GM12878 (cell line): ENCODE measurements around the gene SLC25A46. TPM values are rescaled to one million over a fixed set of nuclear protein-coding genes. Genes with fewer than 3 reads are reported as not detected.

ENCODE experiments used
- ATAC-seq: fragments of 200-7000 bp; cut with Tn5 transposase; 3 replicates; pipeline ENCODE4 v1.9.1; 2020; ENCODE audit warnings: mild to moderate bottlenecking, moderate library complexity
- BruUV-seq: library from RNA; stranded (reverse); fragments of 400-500 nt; replicated peaks from 2 replicates; lab custom pipeline; 2021; lab: Mats Ljungman, UMichigan
- CTCF ChIA-PET: fragments of 300-600 bp; sonication (Branson Sonifier 250); formaldehyde crosslinking; extraction: SDS; loops from one replicate; lab custom pipeline; 2021; ENCODE audit warnings: inconsistent platforms; lab: Yijun Ruan, JAX
- POLR2A ChIA-PET: fragments of 350-600 bp; formaldehyde crosslinking; extraction: SDS; loops from one replicate; lab custom pipeline; 2021; ENCODE audit warnings: inconsistent platforms; lab: Charles Lee
- RAD21 ChIA-PET: fragments of 300-600 bp; sonication (Branson Sonifier 250); formaldehyde crosslinking; loops from one replicate; lab custom pipeline; 2023; ENCODE audit warnings: antibody characterized with exemption; ENCODE audit not compliant: unreplicated experiment; lab: Charles Lee
- SMC1A ChIA-PET: fragments of 300-600 bp; sonication (Branson Sonifier 250); formaldehyde crosslinking; loops from one replicate; lab custom pipeline; 2023; ENCODE audit not compliant: unreplicated experiment, uncharacterized antibody; lab: Charles Lee
- DNase-seq: peaks from one replicate; pipeline ENCODE4 v3.0.0-alpha.2; 2011; ENCODE audit warnings: low read depth, low spot score
- FAIRE-seq: peaks from 3 replicates; lab custom pipeline; 2011; peaks lifted over from hg19 to GRCh38; lab: Jason Lieb, UNC
- H2AFZ ChIP-seq: 2 replicates; pipeline ENCODE4 v1.6.0; 2011; ENCODE audit warnings: low read depth, low read length, control low read depth; ENCODE audit not compliant: control insufficient read depth
- H3K27ac ChIP-seq: 2 replicates; pipeline ENCODE4 v1.5.1; 2011; ENCODE audit warnings: control low read depth; ENCODE audit not compliant: control insufficient read depth, insufficient read depth
- H3K27me3 ChIP-seq, 2 experiments: replicated peaks in 1 of 2; 2 replicates each; pipeline versions ENCODE4 v1.6.0 to v1.6.1; 2011; ENCODE audit warnings: low read length in 1 of 2; ENCODE audit not compliant: control insufficient read depth in 2 of 2, insufficient read depth in 2 of 2
- H3K36me3 ChIP-seq, 2 experiments: 2 replicates each; pipeline ENCODE4 v1.5.1; 2011; ENCODE audit warnings: low read length in 1 of 2; ENCODE audit not compliant: control insufficient read depth in 2 of 2, insufficient read depth in 2 of 2
- H3K4me1 ChIP-seq: 2 replicates; pipeline ENCODE4 v1.6.1; 2011; ENCODE audit warnings: mild to moderate bottlenecking, low read length, moderate library complexity, mixed read lengths; ENCODE audit not compliant: control insufficient read depth, insufficient read depth
- H3K4me2 ChIP-seq: 2 replicates; pipeline ENCODE4 v1.6.0; 2011; ENCODE audit warnings: control low read depth; ENCODE audit not compliant: control insufficient read depth, insufficient read depth
- H3K4me3 ChIP-seq: fragments of 200-600 bp; sonication (generic); 2 replicates; pipeline ENCODE4 v1.5.1; 2016
- H3K79me2 ChIP-seq: 2 replicates; pipeline ENCODE4 v1.6.0; 2011; ENCODE audit warnings: low read length; ENCODE audit not compliant: control insufficient read depth, insufficient read depth
- H3K9ac ChIP-seq: 2 replicates; pipeline ENCODE4 v1.8.0; 2011; ENCODE audit warnings: low read length, control low read depth, mixed read lengths; ENCODE audit not compliant: control insufficient read depth, insufficient read depth
- H3K9me3 ChIP-seq: replicated peaks from 3 replicates; pipeline ENCODE4 v1.5.1; 2011; ENCODE audit warnings: mild to moderate bottlenecking, low read length; ENCODE audit not compliant: control insufficient read depth, insufficient read depth
- H4K20me1 ChIP-seq: 2 replicates; pipeline ENCODE4 v1.6.0; 2011; ENCODE audit not compliant: control insufficient read depth, insufficient read depth
- CHD1 ChIP-seq: IDR thresholded peaks from 2 replicates; pipeline ENCODE4 v1.6.1; 2012; ENCODE audit warnings: low read depth, low read length, improper control_type of control experiment
- CTCF ChIP-seq, 3 experiments: IDR thresholded peaks in 2 of 3; conservative IDR thresholded peaks in 1 of 3; 2 replicates each; pipeline ENCODE4 v1.5.1; 2011; ENCODE audit warnings: low read depth in 3 of 3, low read length in 3 of 3, mild to moderate bottlenecking in 3 of 3, control low read depth in 2 of 3, moderate library complexity in 2 of 3, inconsistent platforms in 1 of 3, mixed read lengths in 1 of 3; ENCODE audit not compliant: control insufficient read depth in 2 of 3, insufficient read depth in 1 of 3; ENCODE audit errors: extremely low read depth in 1 of 3
- GATAD2B ChIP-seq: fragments of 450-650 bp; conservative IDR thresholded peaks from 2 replicates; pipeline ENCODE4 v1.6.1; 2017; ENCODE audit warnings: low read depth, mild to moderate bottlenecking, moderate library complexity
- KAT2A ChIP-seq: conservative IDR thresholded peaks from 2 replicates; pipeline ENCODE4 v1.6.1; 2011; ENCODE audit warnings: low read depth, low read length; ENCODE audit not compliant: control insufficient read depth
- MEF2A ChIP-seq: IDR thresholded peaks from 2 replicates; pipeline ENCODE4 v1.6.1; 2011; ENCODE audit warnings: low read depth, mild to moderate bottlenecking, low read length, moderate library complexity; ENCODE audit not compliant: insufficient read depth
- MTA3 ChIP-seq: IDR thresholded peaks from 2 replicates; pipeline ENCODE4 v1.6.1; 2012; ENCODE audit warnings: low read length, inconsistent platforms, borderline replicate concordance
- RELB ChIP-seq: fragments of 450-650 bp; IDR thresholded peaks from 2 replicates; pipeline ENCODE4 v1.6.1; 2017; ENCODE audit warnings: low read depth, mild to moderate bottlenecking, moderate library complexity
- SMC3 ChIP-seq: IDR thresholded peaks from 2 replicates; pipeline ENCODE4 v1.6.1; 2011; ENCODE audit warnings: low read length, improper control_type of control experiment, borderline replicate concordance
- SREBF2 ChIP-seq: IDR thresholded peaks from 2 replicates; pipeline ENCODE4 v1.6.1; 2012; ENCODE audit warnings: mild to moderate bottlenecking, low read length
- TCF7 ChIP-seq: IDR thresholded peaks from 2 replicates; pipeline ENCODE4 v1.6.1; 2014; ENCODE audit warnings: antibody characterized with exemption, borderline replicate concordance
- YBX1 ChIP-seq: fragments of 450-650 bp; IDR thresholded peaks from 2 replicates; pipeline ENCODE4 v1.6.1; 2016; ENCODE audit warnings: antibody characterized with exemption
- ZBTB4 ChIP-seq: fragments of 450-650 bp; formaldehyde crosslinking; IDR thresholded peaks from 2 replicates; pipeline ENCODE4 v1.4.0; 2022; ENCODE audit warnings: mild to moderate bottlenecking, moderate library complexity
- ZNF622 ChIP-seq: fragments of 450-650 bp; IDR thresholded peaks from 2 replicates; pipeline ENCODE4 v1.6.1; 2017; ENCODE audit warnings: mild to moderate bottlenecking, inconsistent platforms
- WGBS: methylation state at CpG from one replicate; pipeline ENCODE4 v1.1.6; 2016; ENCODE audit warnings: low lambda C conversion rate; ENCODE audit not compliant: insufficient replicate concordance, insufficient coverage; ENCODE audit errors: missing lambda C conversion rate; 5-methylcytosine and 5-hydroxymethylcytosine counted together
- in situ Hi-C: fragments of 300-500 bp; cut with MboI; formaldehyde crosslinking; loops from 9 replicates; pipeline ENCODE4 v1.14.3; 2018; ENCODE audit warnings: mixed read lengths
- intact Hi-C: fragments of 100-400 bp; cut with micrococcal nuclease; formaldehyde crosslinking; loops from one replicate; pipeline ENCODE4 v1.14.2; 2022; ENCODE audit not compliant: unreplicated experiment
- polyA plus RNA-seq, 11 experiments: library from polyadenylated mRNA; depleted of rRNA in 4 of 11; unstranded in 6 of 11; stranded (reverse) in 5 of 11; fragments of >200 nt; fragmentation: Nextera tagmentation in 4 of 11; fragmentation: Illumina TruSeq in 1 of 11; extraction: Ambion mirVana in 4 of 11; extraction: Trizol in 1 of 11; gene quantifications; 1 replicate in 1 of 11; 2 replicates in 10 of 11; pipeline versions ENCODE4 v1.2.1 to v1.2.3, GENCODE V29; 2011 to 2016; ENCODE audit warnings: inconsistent platforms in 2 of 11, missing spikeins in 2 of 11, low read depth in 1 of 11
- total RNA-seq, 4 experiments: library from RNA; depleted of rRNA in 3 of 4; stranded (reverse); fragments of >200 nt in 3 of 4; fragmentation: Illumina TruSeq in 1 of 4; extraction: Trizol in 1 of 4; gene quantifications; 2 replicates each; pipeline versions ENCODE4 v1.2.1 to v1.2.3, GENCODE V29; 2013 to 2021
- TF ChIP-seq, protein P1 (sequence below): fragments of 150-350 bp; IDR thresholded peaks from 2 replicates; pipeline ENCODE4 v1.6.1; 2016; ENCODE audit warnings: low read depth, low read length

SLC25A46 gene
- total and polyA plus RNA-seq, 10 of the 15 experiments (the other 5 are each of a cell fraction or from before 2014, with no cell fraction given), result 18.0 to 89.6 (median 68.2) TPM

DNA sequence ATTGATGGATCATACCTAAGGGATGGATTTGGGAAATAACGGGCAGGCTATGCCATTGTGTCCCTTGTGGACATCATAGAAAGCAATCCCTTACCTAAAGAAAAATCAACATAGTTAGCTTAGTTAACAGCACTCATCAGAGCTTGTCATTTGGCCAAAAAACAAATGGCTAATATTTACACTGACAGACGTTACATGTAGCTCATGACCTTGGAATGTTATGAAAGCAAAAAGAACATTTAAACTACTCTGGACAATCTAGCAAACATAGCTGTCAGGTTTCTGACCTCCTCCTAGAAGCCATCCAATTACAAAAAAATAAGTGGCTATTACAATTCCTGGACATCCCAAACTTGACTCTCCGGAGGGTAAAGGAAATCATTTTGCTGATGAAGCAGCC, 36.1 kb upstream of the SLC25A46 start:
- no TSS peak for BruUV-seq
- ChIA-PET RAD21 (no interaction called here), SMC1A (interaction anchor here (0.8 to 1.8 kb wide), 3 partner anchors 13 to 50 kb away, joined by 3 to 7 read pairs (median 5); no protein-coding TSS in a partner anchor), POLR2A (interaction anchor here (0.5 kb wide), 1 partner anchor 22 kb away, joined by 3 read pairs; no protein-coding TSS in a partner anchor), CTCF (interaction anchor here (0.6 to 2.5 kb wide), 2 partner anchors 13 to 77 kb away, joined by 3 to 5 read pairs; no protein-coding TSS in a partner anchor)
- H3K27me3 ChIP-seq, result no peaks in the 10 kb centered on the region
- no peak overlapping the region for H3K9ac ChIP-seq
- no peaks in the 10 kb centered on the region for H3K9me3 ChIP-seq
- H2AFZ ChIP-seq, result no peak overlapping the region
- FAIRE-seq (no peak), ATAC-seq (no peak), DNase-seq (no peak)
- H3K27ac ChIP-seq, result no peak overlapping the region
- H3K4me2 ChIP-seq, result no peak overlapping the region
- H3K4me3 ChIP-seq, result no peak overlapping the region
- H3K36me3 ChIP-seq, result no peaks in the 10 kb centered on the region
- in situ Hi-C loops, result no loop called here
- H3K79me2 ChIP-seq, result no peaks in the 10 kb centered on the region
- no peaks in the 10 kb centered on the region for H4K20me1 ChIP-seq
- 70% methylated on average over 3 of the region's 3 CpGs for WGBS
- intact Hi-C loops, result no loop called here
- no peaks in the 10 kb centered on the region for H3K4me1 ChIP-seq
- no peak for TF ChIP-seq SREBF2
- no peak for TF ChIP-seq SMC3
- no peak for TF ChIP-seq GATAD2B
- TF ChIP-seq MEF2A, result no peak
- TF ChIP-seq YBX1, result no peak
- no peak for TF ChIP-seq ZBTB4
- TF ChIP-seq MTA3, result no peak
- no peak for TF ChIP-seq RELB
- TF ChIP-seq CTCF (IDR thresholded peaks at IDR 0.05 in 2 of 3, conservative IDR thresholded peaks at IDR 0.05 in 1 of 3; ENCODE audit: control insufficient read depth in 2 of 3, extremely low read depth in 1 of 3, insufficient read depth in 1 of 3, low read depth in 3 of 3, low read length in 3 of 3), result no peak
- TF ChIP-seq CHD1, result no peak
- no peak for TF ChIP-seq ZNF622
- no peak for TF ChIP-seq KAT2A
- no peak for TF ChIP-seq TCF7
- TF ChIP-seq, protein P1, sequence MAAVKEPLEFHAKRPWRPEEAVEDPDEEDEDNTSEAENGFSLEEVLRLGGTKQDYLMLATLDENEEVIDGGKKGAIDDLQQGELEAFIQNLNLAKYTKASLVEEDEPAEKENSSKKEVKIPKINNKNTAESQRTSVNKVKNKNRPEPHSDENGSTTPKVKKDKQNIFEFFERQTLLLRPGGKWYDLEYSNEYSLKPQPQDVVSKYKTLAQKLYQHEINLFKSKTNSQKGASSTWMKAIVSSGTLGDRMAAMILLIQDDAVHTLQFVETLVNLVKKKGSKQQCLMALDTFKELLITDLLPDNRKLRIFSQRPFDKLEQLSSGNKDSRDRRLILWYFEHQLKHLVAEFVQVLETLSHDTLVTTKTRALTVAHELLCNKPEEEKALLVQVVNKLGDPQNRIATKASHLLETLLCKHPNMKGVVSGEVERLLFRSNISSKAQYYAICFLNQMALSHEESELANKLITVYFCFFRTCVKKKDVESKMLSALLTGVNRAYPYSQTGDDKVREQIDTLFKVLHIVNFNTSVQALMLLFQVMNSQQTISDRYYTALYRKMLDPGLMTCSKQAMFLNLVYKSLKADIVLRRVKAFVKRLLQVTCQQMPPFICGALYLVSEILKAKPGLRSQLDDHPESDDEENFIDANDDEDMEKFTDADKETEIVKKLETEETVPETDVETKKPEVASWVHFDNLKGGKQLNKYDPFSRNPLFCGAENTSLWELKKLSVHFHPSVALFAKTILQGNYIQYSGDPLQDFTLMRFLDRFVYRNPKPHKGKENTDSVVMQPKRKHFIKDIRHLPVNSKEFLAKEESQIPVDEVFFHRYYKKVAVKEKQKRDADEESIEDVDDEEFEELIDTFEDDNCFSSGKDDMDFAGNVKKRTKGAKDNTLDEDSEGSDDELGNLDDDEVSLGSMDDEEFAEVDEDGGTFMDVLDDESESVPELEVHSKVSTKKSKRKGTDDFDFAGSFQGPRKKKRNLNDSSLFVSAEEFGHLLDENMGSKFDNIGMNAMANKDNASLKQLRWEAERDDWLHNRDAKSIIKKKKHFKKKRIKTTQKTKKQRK, result no peak
